ENCODE measurements around the gene SEPTIN10.

SEPTIN10 gene

DNA sequence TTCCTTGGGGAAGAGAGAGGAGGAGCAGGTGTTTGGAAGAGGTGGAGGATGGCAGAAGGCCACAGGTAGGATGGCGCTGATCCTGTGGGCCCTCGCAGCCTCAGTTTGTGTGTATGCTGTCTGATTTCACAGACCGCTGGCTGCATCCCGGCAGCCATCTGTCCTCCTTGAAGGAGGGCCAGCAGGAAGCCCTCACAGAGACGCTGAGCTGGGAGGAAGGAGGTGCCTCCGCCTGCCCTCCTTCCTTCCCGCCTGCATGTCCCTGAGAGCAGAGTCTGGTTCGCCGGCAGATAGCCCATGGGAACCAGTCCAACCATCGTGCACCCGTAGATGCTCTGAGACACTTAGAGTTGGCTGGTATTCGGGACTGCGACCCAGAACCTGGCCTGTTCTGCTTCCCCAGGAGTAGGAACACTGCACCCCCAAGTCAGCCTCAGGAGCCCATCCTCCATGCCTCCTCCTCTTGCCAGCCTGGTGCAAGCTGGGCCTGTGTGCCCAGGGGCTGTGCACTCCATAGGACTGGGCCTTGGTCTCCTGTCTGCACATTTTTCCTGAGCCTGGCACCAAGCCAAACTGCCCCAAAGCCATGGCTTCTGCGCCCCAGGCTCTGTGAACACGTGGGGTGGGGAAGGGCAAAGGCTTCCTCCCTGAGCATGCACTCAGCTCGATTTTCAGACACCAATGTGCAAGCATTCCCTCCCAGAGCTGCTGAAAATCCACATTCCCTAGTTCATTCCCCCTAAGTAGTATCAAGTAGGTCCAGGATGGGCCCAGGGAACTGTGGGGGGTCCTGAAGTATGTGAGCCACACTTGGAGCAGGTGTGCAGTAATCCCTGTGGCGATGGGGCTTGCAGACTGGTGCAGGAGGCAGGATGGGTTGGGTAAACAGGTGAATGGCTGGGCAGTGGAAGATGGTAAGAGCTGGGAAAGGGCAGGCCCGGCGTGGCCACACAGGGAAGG is 115.6 kb downstream of the SEPTIN10 start:
- no peak for DNase-seq (ENCODE audit: low spot score)

DNA sequence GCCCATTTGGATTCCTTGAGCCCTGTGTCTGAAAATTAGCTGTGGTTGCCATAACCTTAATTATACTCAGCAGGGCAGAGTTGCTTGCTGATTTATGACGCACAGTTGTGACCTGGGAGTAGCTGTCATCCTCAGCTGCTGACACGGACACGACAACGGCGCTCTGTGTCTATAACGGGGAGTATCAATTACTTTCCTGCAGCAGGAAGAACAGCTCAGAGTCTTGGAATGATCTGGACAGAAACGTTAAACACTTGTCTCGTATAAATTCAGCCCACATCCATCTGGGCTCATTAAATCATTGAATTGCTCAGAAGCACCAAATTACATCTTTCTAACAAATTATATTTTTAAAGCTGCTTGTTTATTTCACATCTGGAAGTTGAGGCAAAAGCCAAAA is 116.3 kb downstream of the SEPTIN10 start:
- DNase-seq (ENCODE audit: low spot score), result no peak

DNA sequence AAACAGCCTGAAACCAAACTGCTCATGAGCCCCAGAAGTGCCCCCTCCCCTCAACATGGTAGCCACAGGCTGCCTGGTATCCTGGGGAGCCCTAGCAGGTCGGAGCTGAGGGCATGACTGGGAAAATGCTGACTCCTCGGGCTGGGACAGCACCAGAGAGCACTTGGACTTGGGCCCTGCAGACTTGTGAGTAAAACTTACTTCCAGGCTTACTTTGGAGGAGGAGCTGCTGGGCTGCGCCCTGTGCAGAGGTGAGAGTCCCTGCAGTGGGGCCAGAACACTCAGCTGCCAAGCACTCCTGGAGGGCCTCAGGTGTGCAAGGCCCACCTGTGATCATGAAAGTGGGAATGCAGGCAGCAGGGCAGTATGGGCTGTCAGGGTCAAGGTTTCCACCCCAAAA is 119.4 kb downstream of the SEPTIN10 start:
- DNase-seq (ENCODE audit: low spot score), result no peak

DNA sequence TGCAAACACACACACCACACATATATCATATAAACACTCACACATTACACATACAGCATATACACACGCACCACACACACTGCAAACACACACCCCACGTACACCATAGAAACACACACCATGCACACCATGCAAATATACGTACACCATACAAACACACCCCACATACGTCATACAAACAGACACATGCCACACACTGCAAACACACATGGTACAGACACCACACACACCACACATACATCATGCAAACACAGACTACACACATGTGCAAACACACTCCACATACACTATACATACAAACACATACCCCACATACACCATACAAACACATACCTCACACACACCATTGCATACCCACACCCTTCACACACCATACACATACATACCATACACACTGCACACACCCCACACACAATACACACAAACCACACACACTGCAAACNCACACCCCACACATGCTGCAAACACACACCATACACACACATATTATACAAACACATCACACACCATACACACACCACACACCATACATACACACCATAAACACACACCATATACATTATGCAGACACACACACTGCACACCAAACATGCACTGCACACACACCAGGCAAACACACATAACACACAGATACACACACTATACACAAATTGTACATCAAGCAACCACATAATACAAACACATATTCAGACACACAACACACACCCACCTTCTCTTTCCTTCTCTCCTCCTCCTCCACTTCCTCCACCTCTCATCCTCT is 120.4 kb downstream of the SEPTIN10 start:
- no peak for DNase-seq (ENCODE audit: low spot score)

All from CD4-positive, alpha-beta T cell treated with Interleukin-6 at 100 ng/mL for 8 hours (primary cell).